Gastroesophageal sphincter (tissue), 4 donors: ENCODE measurements around the gene TAF11L13. TPM values are rescaled to one million over a fixed set of nuclear protein-coding genes. Genes with fewer than 3 reads are reported as not detected.
"Not testable (repeated sequence)": the region's sequence is repeated elsewhere in the genome, so short reads cannot be mapped to it uniquely, and the experiment has no call there.

Source experiments
- ATAC-seq: fragments of 150-250 bp; one replicate; pipeline ENCODE4 v1.9.1; 2016; ENCODE audit warnings: mild to moderate bottlenecking, moderate library complexity
- H3K27ac ChIP-seq, 4 donors: fragments of 200-600 bp; sonication (generic) in 3 of 4; 1 replicate in 3 of 4; 2 replicates in 1 of 4; pipeline ENCODE4 v1.5.1; 2016 to 2019
- H3K27me3 ChIP-seq: fragments of 200-600 bp; sonication (generic); one replicate; pipeline ENCODE4 v1.5.1; 2019
- H3K36me3 ChIP-seq, 2 donors: fragments of 200-600 bp; sonication (generic); one replicate each; pipeline ENCODE4 v1.5.1; 2019; ENCODE audit warnings: control low read depth in 1 of 2
- H3K4me1 ChIP-seq, 3 donors: fragments of 200-600 bp; sonication (generic); 1 replicate in 2 of 3; 2 replicates in 1 of 3; pipeline ENCODE4 v1.5.1; 2016 to 2019; ENCODE audit warnings: control low read depth in 2 of 3
- H3K4me3 ChIP-seq, 2 donors: fragments of 200-600 bp; sonication (generic); one replicate each; pipeline ENCODE4 v1.5.1; 2019; ENCODE audit warnings: mild to moderate bottlenecking in 1 of 2, moderate library complexity in 1 of 2
- H3K9me3 ChIP-seq, 3 donors: fragments of 200-600 bp; sonication (generic); one replicate each; pipeline ENCODE4 v1.5.1; 2017 to 2019; ENCODE audit warnings: control low read depth in 2 of 3
- CTCF ChIP-seq, 4 experiments: fragments of 200-600 bp in 2 of 4; fragments of 450-650 bp in 2 of 4; sonication (generic) in 1 of 4; IDR thresholded peaks; one replicate each; pipeline ENCODE4 v1.5.1; 2017 to 2019; ENCODE audit warnings: antibody characterized with exemption in 4 of 4, mild to moderate bottlenecking in 2 of 4, moderate library complexity in 2 of 4
- EP300 ChIP-seq: sonication (generic); formaldehyde crosslinking; IDR thresholded peaks from one replicate; pipeline ENCODE4 v1.6.1; 2017; ENCODE audit warnings: antibody characterized with exemption, mild to moderate bottlenecking
- POLR2A ChIP-seq, 2 donors: fragments of 450-650 bp; IDR thresholded peaks; one replicate each; pipeline ENCODE4 v1.6.1; 2017; ENCODE audit warnings: antibody characterized with exemption in 2 of 2, mild to moderate bottlenecking in 2 of 2, moderate library complexity in 1 of 2
- POLR2AphosphoS5 ChIP-seq: sonication (generic); formaldehyde crosslinking; IDR thresholded peaks from one replicate; pipeline ENCODE4 v1.6.1; 2017; ENCODE audit warnings: antibody characterized with exemption
- WGBS, 2 donors: methylation state at CpG; one replicate each; pipeline ENCODE4 v1.1.5; 2018; ENCODE audit warnings: low coverage in 1 of 2; 5-methylcytosine and 5-hydroxymethylcytosine counted together
- total RNA-seq, 4 donors: library from RNA; depleted of rRNA; stranded (reverse); fragments of >200 nt; gene quantifications; one replicate each; pipeline ENCODE4 v1.1.0, GENCODE V29; 2016

Gene TAF11L13
- total RNA-seq, 4 donors from 2014 or later, result not detected

GRCh38 chr5:17614872-17615605, 16.8 kb upstream of the TAF11L13 start:
- Histone ChIP-seq H3K27me3 (no peaks in the 10 kb centered on the region), H3K4me3 (no peak overlapping the region), H3K27ac (no peak overlapping the region), H3K4me1 (no peaks in the 10 kb centered on the region), H3K9me3 (no peaks in the 10 kb centered on the region), H3K36me3 (no peaks in the 10 kb centered on the region)
- no peak for TF ChIP-seq POLR2AphosphoS5
- TF ChIP-seq CTCF (IDR thresholded peaks at IDR 0.05), result no peak
- no peak for TF ChIP-seq POLR2A (IDR thresholded peaks at IDR 0.05)
- TF ChIP-seq EP300, result no peak
- 60 to 93% methylated on average over 1 to 4 of the region's 17 CpGs for WGBS, 2 donors
- no peak for ATAC-seq

- H3K27ac ChIP-seq, result no peak overlapping the region
- H3K4me3 ChIP-seq, result no peak overlapping the region
- H3K4me1 ChIP-seq, result no peaks in the 10 kb centered on the region
- TF ChIP-seq POLR2AphosphoS5, result no peak
- no peak for TF ChIP-seq EP300
- TF ChIP-seq CTCF (IDR thresholded peaks at IDR 0.05), result no peak
- TF ChIP-seq POLR2A (IDR thresholded peaks at IDR 0.05), result no peak
- WGBS, 2 donors, result 95 to 100% methylated on average over 1 to 3 of the region's 3 CpGs
- ATAC-seq, result no peak
- H3K9me3 ChIP-seq, result no peaks in the 10 kb centered on the region
- H3K27me3 ChIP-seq, result no peaks in the 10 kb centered on the region
- no peaks in the 10 kb centered on the region for H3K36me3 ChIP-seq
These were observed 12.5 kb upstream of the TAF11L13 start for GRCh38 chr5:17619354-17619753.

- H3K27ac ChIP-seq, result no peak overlapping the region
- ATAC-seq, result no peak
- no peaks in the 10 kb centered on the region for H3K4me1 ChIP-seq
- H3K27me3 ChIP-seq, result no peaks in the 10 kb centered on the region
- no peaks in the 10 kb centered on the region for H3K9me3 ChIP-seq
- no CpG with 5 or more reads among the region's 17 CpGs for WGBS, 2 donors
- TF ChIP-seq CTCF (IDR thresholded peaks at IDR 0.05) (no peak), EP300 (no peak), POLR2A (IDR thresholded peaks at IDR 0.05) (no peak), POLR2AphosphoS5 (no peak)
- no peak overlapping the region for H3K4me3 ChIP-seq
- no peaks in the 10 kb centered on the region for H3K36me3 ChIP-seq
These were observed 11.3 kb upstream of the TAF11L13 start for GRCh38 chr5:17620627-17621026.

GRCh38 chr5:17625686-17626085, 6.2 kb upstream of the TAF11L13 start:
- 100% methylated on average over 2 of the region's 11 CpGs; no CpG with 5 or more reads in 1 of the 2 donors for WGBS, 2 donors
- Histone ChIP-seq H3K27ac (no peak overlapping the region), H3K36me3 (no peaks in the 10 kb centered on the region), H3K27me3 (no peaks in the 10 kb centered on the region), H3K9me3 (no peaks in the 10 kb centered on the region), H3K4me1 (no peaks in the 10 kb centered on the region), H3K4me3 (no peak overlapping the region)
- no peak for TF ChIP-seq EP300
- no peak for TF ChIP-seq POLR2A (IDR thresholded peaks at IDR 0.05)
- no peak for TF ChIP-seq CTCF (IDR thresholded peaks at IDR 0.05)
- no peak for TF ChIP-seq POLR2AphosphoS5
- ATAC-seq, result no peak

- TF ChIP-seq POLR2A (IDR thresholded peaks at IDR 0.05) (no peak), CTCF (IDR thresholded peaks at IDR 0.05) (no peak), EP300 (no peak), POLR2AphosphoS5 (no peak)
- Histone ChIP-seq H3K27ac (no peak within 1 kb of the TSS), H3K4me3 (no peak within 1 kb of the TSS), H3K27me3 (no peaks in the 10 kb centered on the region), H3K4me1 (no peaks in the 10 kb centered on the region), H3K9me3 (no peaks in the 10 kb centered on the region), H3K36me3 (no peaks in the 10 kb centered on the region)
- ATAC-seq, result no peak
- WGBS, 2 donors, result 83 to 88% methylated on average over 1 to 3 of the region's 5 CpGs
These were observed 2.3 kb downstream of the TAF11L13 start, which contains the start of gene TAF11L14 for GRCh38 chr5:17634160-17634559. TSS of gene TAF11L14 (plus strand) at chr5:17634460.

- H3K27me3 ChIP-seq, H3K27ac ChIP-seq, H3K36me3 ChIP-seq, H3K4me1 ChIP-seq, ATAC-seq, H3K9me3 ChIP-seq, H3K4me3 ChIP-seq: not testable (repeated sequence)
- WGBS, 2 donors, result 87 to 92% methylated on average over 4 to 5 of the region's 10 CpGs
These were observed 17.3 kb downstream of the TAF11L13 start for GRCh38 chr5:17649232-17649631.

- not testable (repeated sequence) for H3K4me3 ChIP-seq, H3K27me3 ChIP-seq, H3K36me3 ChIP-seq, H3K9me3 ChIP-seq, ATAC-seq, H3K27ac ChIP-seq, H3K4me1 ChIP-seq
- WGBS, 2 donors, result no CpG with 5 or more reads among the region's 32 CpGs
These were observed 23.4 kb downstream of the TAF11L13 start for GRCh38 chr5:17655201-17655759.
